Endothelial cell of umbilical vein (primary cell): ENCODE results near the gene SH3RF3. TPM values are rescaled to one million over a fixed set of nuclear protein-coding genes. Genes with fewer than 3 reads are reported as not detected.

Source experiments
- BruUV-seq: library from RNA; stranded (reverse); fragments of 400-500 nt; replicated peaks from 2 replicates; lab custom pipeline; 2021; lab: Mats Ljungman, UMichigan
- CTCF ChIA-PET: fragments of 300-600, 350-600 bp; sonication (Branson Sonifier 250); formaldehyde crosslinking; loops from one replicate; lab custom pipeline; 2021; ENCODE audit warnings: antibody characterized with exemption, inconsistent platforms; lab: Charles Lee
- POLR2A ChIA-PET: fragments of 300-600, 350-600 bp; sonication (Branson Sonifier 250); formaldehyde crosslinking; loops from one replicate; lab custom pipeline; 2021; ENCODE audit warnings: antibody characterized with exemption, inconsistent platforms; lab: Charles Lee
- DNase-seq: peaks from one replicate; pipeline ENCODE4 v3.0.0-alpha.2; 2011; ENCODE audit warnings: low read depth, low spot score
- FAIRE-seq: peaks from 2 replicates; lab custom pipeline; 2011; peaks lifted over from hg19 to GRCh38; lab: Jason Lieb, UNC
- H2AFZ ChIP-seq: 2 replicates; pipeline ENCODE4 v1.6.0; 2012; ENCODE audit warnings: low read depth, low read length, control low read depth, inconsistent platforms
- H3K27ac ChIP-seq: 2 replicates; pipeline ENCODE4 v1.5.1; 2011; ENCODE audit warnings: low read depth, mild to moderate bottlenecking, control low read depth, low read length, moderate library complexity; ENCODE audit not compliant: insufficient read depth
- H3K27me3 ChIP-seq, 2 experiments: 2 replicates each; pipeline versions ENCODE4 v1.6.0 to v1.6.1; 2011; ENCODE audit warnings: low read length in 2 of 2, mixed read lengths in 1 of 2; ENCODE audit not compliant: control insufficient read depth in 2 of 2, insufficient read depth in 2 of 2
- H3K36me3 ChIP-seq, 2 experiments: 2 replicates in 1 of 2; 3 replicates in 1 of 2; pipeline ENCODE4 v1.5.1; 2011; ENCODE audit warnings: low read length in 2 of 2, mild to moderate bottlenecking in 1 of 2, moderate library complexity in 1 of 2; ENCODE audit not compliant: control insufficient read depth in 2 of 2, insufficient read depth in 2 of 2; ENCODE audit errors: extremely low read depth in 1 of 2
- H3K4me1 ChIP-seq: 3 replicates; pipeline ENCODE4 v1.5.1; 2011; ENCODE audit warnings: mild to moderate bottlenecking, low read length; ENCODE audit not compliant: control insufficient read depth, insufficient read depth; ENCODE audit errors: extremely low read depth
- H3K4me2 ChIP-seq: 2 replicates; pipeline ENCODE4 v1.6.1; 2011; ENCODE audit warnings: low read length, control low read depth, mixed read lengths; ENCODE audit not compliant: insufficient read depth
- H3K4me3 ChIP-seq, 3 experiments: fragments of 200-600 bp in 1 of 3; sonication (generic), shearing (Covaris generic) in 1 of 3; replicated peaks in 1 of 3; 2 replicates each; pipeline ENCODE4 v1.5.1; 2011 to 2016; ENCODE audit warnings: control low read depth in 3 of 3, low read length in 3 of 3, mild to moderate bottlenecking in 2 of 3, inconsistent platforms in 1 of 3, low read depth in 1 of 3, moderate library complexity in 1 of 3; ENCODE audit not compliant: insufficient read depth in 1 of 3
- H3K79me2 ChIP-seq: 2 replicates; pipeline ENCODE4 v1.6.0; 2012; ENCODE audit warnings: low read length, inconsistent platforms; ENCODE audit not compliant: control insufficient read depth, insufficient read depth
- H3K9ac ChIP-seq: replicated peaks from 2 replicates; pipeline ENCODE3; 2011; ENCODE audit warnings: low read length, control low read depth; ENCODE audit not compliant: insufficient read depth; ENCODE audit errors: extremely low read depth
- H3K9me1 ChIP-seq: replicated peaks from 3 replicates; pipeline ENCODE4 v1.6.0; 2011; ENCODE audit warnings: mild to moderate bottlenecking, low read length; ENCODE audit not compliant: control insufficient read depth, insufficient read depth; ENCODE audit errors: extremely low read depth
- H3K9me3 ChIP-seq: replicated peaks from 2 replicates; pipeline ENCODE4 v1.5.1; 2012; ENCODE audit warnings: low read length, inconsistent platforms; ENCODE audit not compliant: control insufficient read depth, insufficient read depth
- H4K20me1 ChIP-seq: replicated peaks from 2 replicates; pipeline ENCODE3; 2011; ENCODE audit warnings: mild to moderate bottlenecking, low read length; ENCODE audit not compliant: control insufficient read depth, insufficient read depth; ENCODE audit errors: extremely low read depth
- EZH2 ChIP-seq: IDR thresholded peaks from 2 replicates; pipeline ENCODE4 v1.6.1; 2012; ENCODE audit warnings: borderline replicate concordance, low read depth, mild to moderate bottlenecking, moderate library complexity, low read length, inconsistent platforms; ENCODE audit not compliant: severe bottlenecking
- FOS ChIP-seq: IDR thresholded peaks from 2 replicates; pipeline ENCODE4 v1.6.1; 2011; ENCODE audit warnings: mild to moderate bottlenecking, low read length, moderate library complexity, borderline replicate concordance; ENCODE audit not compliant: insufficient read depth
- GATA2 ChIP-seq: IDR thresholded peaks from 2 replicates; pipeline ENCODE4 v1.7.0; 2011; ENCODE audit warnings: low read depth, mild to moderate bottlenecking, moderate library complexity, mixed read lengths, low read length; ENCODE audit not compliant: insufficient read length, insufficient read depth
- JUN ChIP-seq: IDR thresholded peaks from 2 replicates; pipeline ENCODE4 v1.6.1; 2011; ENCODE audit warnings: borderline replicate concordance, low read depth; ENCODE audit not compliant: insufficient read length, insufficient read depth
- MYC ChIP-seq: IDR thresholded peaks from one replicate; pipeline ENCODE4 v1.6.1; 2011; ENCODE audit warnings: mild to moderate bottlenecking, low read depth, low read length
- POLR2A ChIP-seq: IDR thresholded peaks from 2 replicates; pipeline ENCODE4 v1.6.1; 2012; ENCODE audit warnings: low read depth, mild to moderate bottlenecking, control low read depth, low read length
- POLR2AphosphoS5 ChIP-seq: IDR thresholded peaks from 2 replicates; pipeline ENCODE4 v1.6.1; 2012; ENCODE audit warnings: low read depth, mild to moderate bottlenecking, control low read depth, low read length, moderate library complexity; ENCODE audit not compliant: insufficient read depth
- dilution Hi-C: fragments of 300-500 bp; cut with MboI; formaldehyde crosslinking; loops from one replicate; pipeline ENCODE4 v1.15.0; 2019; ENCODE audit warnings: low sequenced_read_pairs; ENCODE audit not compliant: extremely low pct_ligation_motif_present
- intact Hi-C: fragments of 100-400 bp; cut with micrococcal nuclease; formaldehyde crosslinking; loops from one replicate; pipeline ENCODE4 v1.10.0; 2022
- polyA plus RNA-seq, 4 experiments: library from polyadenylated mRNA; depleted of rRNA in 3 of 4; stranded (reverse) in 3 of 4; unstranded in 1 of 4; fragments of >200 nt; gene quantifications; 2 replicates each; pipeline versions ENCODE4 v1.2.1 to v1.2.3, GENCODE V29; 2011 to 2012; ENCODE audit warnings: missing spikeins in 1 of 4
- total RNA-seq: library from RNA; stranded (reverse); gene quantifications from 2 replicates; pipeline ENCODE4 v1.2.3, GENCODE V29; 2021
- TF ChIP-seq, protein P1 (sequence below), 2 donors: IDR thresholded peaks; 1 replicate in 1 of 2; 2 replicates in 1 of 2; pipeline ENCODE4 v1.5.1; 2011; ENCODE audit warnings: low read length in 2 of 2, mild to moderate bottlenecking in 2 of 2, moderate library complexity in 2 of 2, control low read depth in 1 of 2, inconsistent platforms in 1 of 2, low read depth in 1 of 2; ENCODE audit not compliant: insufficient read depth in 1 of 2; ENCODE audit errors: extremely low read depth in 1 of 2
- TF ChIP-seq, protein P2 (sequence below): IDR thresholded peaks from 2 replicates; pipeline ENCODE4 v1.6.1; 2011; ENCODE audit not compliant: insufficient read depth, insufficient read length

The SH3RF3 gene
- total and polyA plus RNA-seq, 2 donors (not counting 3 experiments of a cell fraction or from before 2014, with no cell fraction given): 3.8 to 14.7 TPM

DNA sequence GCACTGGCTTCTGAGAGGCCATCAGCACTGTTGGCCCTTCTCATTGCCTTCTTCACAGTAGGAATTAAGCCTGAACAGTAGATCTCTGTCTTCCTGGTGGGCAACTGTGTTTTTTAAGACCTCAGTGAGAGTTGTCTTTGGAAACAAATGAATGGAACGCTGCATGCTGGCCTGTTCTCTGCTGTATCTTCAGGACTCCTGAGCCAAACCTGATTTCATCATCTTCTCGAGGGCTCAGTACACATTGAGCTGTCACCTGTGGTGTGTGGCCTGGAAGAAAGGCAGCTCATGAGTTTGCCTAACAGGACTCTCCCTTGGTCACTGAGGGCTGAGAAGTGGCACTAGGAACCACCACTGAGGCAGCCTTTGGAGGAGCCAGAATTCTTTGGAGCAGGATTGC, 39.7 kb downstream of the SH3RF3 start:
- no peak overlapping the region for H3K4me2 ChIP-seq
- FAIRE-seq: no peak
- no peaks in the 10 kb centered on the region for H3K9me1 ChIP-seq
- no peak overlapping the region for H2AFZ ChIP-seq
- H3K79me2 ChIP-seq: peaks cover 37% of the 10 kb centered on the region
- TF ChIP-seq POLR2A: no peak
- no peak for TF ChIP-seq POLR2AphosphoS5
- no peak for TF ChIP-seq JUN
- TF ChIP-seq, protein P1, sequence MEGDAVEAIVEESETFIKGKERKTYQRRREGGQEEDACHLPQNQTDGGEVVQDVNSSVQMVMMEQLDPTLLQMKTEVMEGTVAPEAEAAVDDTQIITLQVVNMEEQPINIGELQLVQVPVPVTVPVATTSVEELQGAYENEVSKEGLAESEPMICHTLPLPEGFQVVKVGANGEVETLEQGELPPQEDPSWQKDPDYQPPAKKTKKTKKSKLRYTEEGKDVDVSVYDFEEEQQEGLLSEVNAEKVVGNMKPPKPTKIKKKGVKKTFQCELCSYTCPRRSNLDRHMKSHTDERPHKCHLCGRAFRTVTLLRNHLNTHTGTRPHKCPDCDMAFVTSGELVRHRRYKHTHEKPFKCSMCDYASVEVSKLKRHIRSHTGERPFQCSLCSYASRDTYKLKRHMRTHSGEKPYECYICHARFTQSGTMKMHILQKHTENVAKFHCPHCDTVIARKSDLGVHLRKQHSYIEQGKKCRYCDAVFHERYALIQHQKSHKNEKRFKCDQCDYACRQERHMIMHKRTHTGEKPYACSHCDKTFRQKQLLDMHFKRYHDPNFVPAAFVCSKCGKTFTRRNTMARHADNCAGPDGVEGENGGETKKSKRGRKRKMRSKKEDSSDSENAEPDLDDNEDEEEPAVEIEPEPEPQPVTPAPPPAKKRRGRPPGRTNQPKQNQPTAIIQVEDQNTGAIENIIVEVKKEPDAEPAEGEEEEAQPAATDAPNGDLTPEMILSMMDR (IDR thresholded peaks at IDR 0.05; ENCODE audit: extremely low read depth in 1 of 2, insufficient read depth in 1 of 2, low read depth in 1 of 2, low read length in 2 of 2): no peak
- no peak for TF ChIP-seq MYC
- TF ChIP-seq GATA2: no peak
- no peak for TF ChIP-seq EZH2
- TF ChIP-seq, protein P2, sequence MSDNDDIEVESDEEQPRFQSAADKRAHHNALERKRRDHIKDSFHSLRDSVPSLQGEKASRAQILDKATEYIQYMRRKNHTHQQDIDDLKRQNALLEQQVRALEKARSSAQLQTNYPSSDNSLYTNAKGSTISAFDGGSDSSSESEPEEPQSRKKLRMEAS: no peak
- TF ChIP-seq FOS: no peak
- H4K20me1 ChIP-seq: no peaks in the 10 kb centered on the region
- POLR2A ChIA-PET: no interaction called here
- dilution Hi-C loops: no loop called here
- no peak for DNase-seq
- no peak overlapping the region for H3K4me3 ChIP-seq
- H3K9me3 ChIP-seq: no peaks in the 10 kb centered on the region
- BruUV-seq: no TSS peak
- no peaks in the 10 kb centered on the region for H3K27me3 ChIP-seq
- CTCF ChIA-PET: interaction anchor here (1.8 to 2.8 kb wide), 2 partner anchors 37 to 341 kb away, joined by 5 to 15 read pairs; no protein-coding TSS in a partner anchor
- no peaks in the 10 kb centered on the region for H3K36me3 ChIP-seq
- peaks cover 75% of the 10 kb centered on the region for H3K4me1 ChIP-seq
- intact Hi-C loops: no loop called here
- no peak overlapping the region for H3K27ac ChIP-seq
- H3K9ac ChIP-seq: no peak overlapping the region
